Memory B cell (primary cell): ENCODE data around the gene ATP4B.

Experiments
- ATAC-seq: fragments of 150-1000 bp; cut with Tn5 transposase; 2 replicates; pipeline ENCODE4 v1.10.0; 2021; ENCODE audit warnings: low read depth, mild to moderate bottlenecking, moderate library complexity
- DNase-seq, 2 donors: peaks; one replicate each; pipeline ENCODE4 v3.0.0; 2022; ENCODE audit warnings: low spot score in 2 of 2
- H3K27ac Mint-ChIP-seq: one replicate; pipeline ENCODE4 v1.8.0; 2022; ENCODE audit warnings: mild to moderate bottlenecking, moderate library complexity, mixed read lengths
- H3K27me3 Mint-ChIP-seq: one replicate; pipeline ENCODE4 v1.8.0; 2022; ENCODE audit warnings: mixed read lengths
- H3K36me3 Mint-ChIP-seq: one replicate; pipeline ENCODE4 v1.8.0; 2022; ENCODE audit warnings: mild to moderate bottlenecking, mixed read lengths
- H3K4me1 Mint-ChIP-seq: one replicate; pipeline ENCODE4 v1.8.0; 2022; ENCODE audit warnings: mixed read lengths
- H3K4me3 Mint-ChIP-seq: one replicate; pipeline ENCODE4 v1.8.0; 2022; ENCODE audit warnings: mild to moderate bottlenecking, moderate library complexity, mixed read lengths
- H3K9me3 Mint-ChIP-seq: one replicate; pipeline ENCODE4 v1.8.0; 2022; ENCODE audit warnings: mixed read lengths

The ATP4B gene

DNA sequence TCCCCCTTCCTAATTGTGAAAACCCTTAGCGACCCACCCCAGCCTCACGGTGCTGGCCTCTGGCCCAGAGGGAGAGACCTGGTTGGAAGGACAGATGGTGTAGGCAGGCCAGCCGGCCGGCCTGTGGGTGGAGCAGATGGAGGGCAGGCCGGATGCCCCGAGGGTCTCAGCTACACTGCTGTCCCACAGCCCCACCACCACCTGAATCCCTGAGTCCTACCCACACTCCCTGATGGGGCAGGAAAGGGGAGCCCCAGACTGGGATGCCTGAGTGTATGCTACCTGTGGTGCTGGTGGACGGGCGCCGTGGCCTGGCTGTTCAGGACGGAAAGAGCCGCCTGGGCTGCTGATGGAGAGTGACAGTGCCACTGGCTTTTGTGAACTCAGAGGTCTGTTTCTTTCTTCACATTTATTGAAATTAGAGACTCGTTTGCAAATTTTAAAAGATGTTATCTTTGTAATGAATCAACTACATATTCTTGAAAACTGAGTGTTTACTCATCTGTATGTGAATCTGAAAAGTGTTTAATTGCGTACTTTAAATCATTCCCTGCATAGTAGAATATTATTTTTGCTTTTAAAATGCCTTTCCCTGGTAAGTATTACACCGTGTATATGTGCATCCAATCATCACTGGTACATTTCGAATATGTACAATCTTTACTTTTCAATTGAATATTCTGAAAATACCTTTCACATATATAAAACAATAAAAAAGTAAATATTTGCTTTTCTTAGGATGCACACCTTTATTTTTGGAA lies 37.8 kb downstream of the ATP4B start:
- Mint-ChIP-seq H3K4me3 (no peak overlapping the region), H3K36me3 (peaks cover 24% of the 10 kb centered on the region), H3K27me3 (no peaks in the 10 kb centered on the region), H3K9me3 (no peaks in the 10 kb centered on the region), H3K27ac (no peak overlapping the region), H3K4me1 (peaks cover 9% of the 10 kb centered on the region)
- ATAC-seq, result no peak
- no peak for DNase-seq

DNA sequence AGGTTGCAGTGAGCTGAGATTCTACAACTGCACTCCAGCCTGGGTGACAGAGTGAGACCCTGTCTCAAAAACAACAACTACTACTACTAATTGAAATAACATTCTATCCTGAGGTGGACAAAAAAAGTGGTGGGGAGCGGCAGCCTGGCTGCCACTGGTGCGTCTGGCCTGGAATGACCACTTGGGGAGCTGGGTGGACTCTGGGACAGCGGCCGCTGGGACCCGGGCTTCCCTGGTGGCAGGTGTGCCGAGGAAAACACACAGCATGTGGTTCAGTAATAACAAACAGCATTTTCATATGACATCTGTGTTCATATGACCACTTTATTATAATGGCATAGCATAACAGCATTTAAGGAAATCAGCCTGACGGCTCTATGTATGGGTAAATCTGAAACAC lies 39.5 kb downstream of the ATP4B start:
- H3K4me3 Mint-ChIP-seq, result no peak overlapping the region
- peaks cover 12% of the 10 kb centered on the region for H3K36me3 Mint-ChIP-seq
- H3K27me3 Mint-ChIP-seq, result no peaks in the 10 kb centered on the region
- ATAC-seq (no peak), DNase-seq (no peak)
- H3K27ac Mint-ChIP-seq, result no peak overlapping the region
- peaks cover 6% of the 10 kb centered on the region for H3K4me1 Mint-ChIP-seq
- no peaks in the 10 kb centered on the region for H3K9me3 Mint-ChIP-seq

DNA sequence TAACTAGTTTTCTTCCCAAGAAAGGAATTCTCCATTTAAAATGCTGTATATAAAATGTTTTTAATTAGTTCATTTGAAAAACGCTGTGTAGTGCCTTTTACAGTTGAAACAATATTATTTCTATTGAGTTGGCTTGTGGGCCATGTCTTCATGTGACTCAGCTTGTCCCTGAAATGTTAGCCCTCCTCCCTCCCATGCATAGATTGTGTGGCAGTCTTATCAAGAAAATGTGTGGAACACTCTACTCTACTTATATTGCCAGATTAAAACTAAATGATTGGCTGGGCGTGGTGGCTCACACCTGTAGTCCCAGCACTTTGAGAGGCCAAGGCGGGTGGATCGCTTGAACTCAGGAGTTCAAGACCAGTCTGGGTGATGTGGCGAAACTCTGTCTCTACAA lies 40.0 kb downstream of the ATP4B start:
- H3K4me3 Mint-ChIP-seq, result no peak overlapping the region
- no peak overlapping the region for H3K27ac Mint-ChIP-seq
- DNase-seq (no peak), ATAC-seq (no peak)
- no peaks in the 10 kb centered on the region for H3K9me3 Mint-ChIP-seq
- H3K27me3 Mint-ChIP-seq, result no peaks in the 10 kb centered on the region
- peaks cover 11% of the 10 kb centered on the region for H3K36me3 Mint-ChIP-seq
- peaks cover 6% of the 10 kb centered on the region for H3K4me1 Mint-ChIP-seq

DNA sequence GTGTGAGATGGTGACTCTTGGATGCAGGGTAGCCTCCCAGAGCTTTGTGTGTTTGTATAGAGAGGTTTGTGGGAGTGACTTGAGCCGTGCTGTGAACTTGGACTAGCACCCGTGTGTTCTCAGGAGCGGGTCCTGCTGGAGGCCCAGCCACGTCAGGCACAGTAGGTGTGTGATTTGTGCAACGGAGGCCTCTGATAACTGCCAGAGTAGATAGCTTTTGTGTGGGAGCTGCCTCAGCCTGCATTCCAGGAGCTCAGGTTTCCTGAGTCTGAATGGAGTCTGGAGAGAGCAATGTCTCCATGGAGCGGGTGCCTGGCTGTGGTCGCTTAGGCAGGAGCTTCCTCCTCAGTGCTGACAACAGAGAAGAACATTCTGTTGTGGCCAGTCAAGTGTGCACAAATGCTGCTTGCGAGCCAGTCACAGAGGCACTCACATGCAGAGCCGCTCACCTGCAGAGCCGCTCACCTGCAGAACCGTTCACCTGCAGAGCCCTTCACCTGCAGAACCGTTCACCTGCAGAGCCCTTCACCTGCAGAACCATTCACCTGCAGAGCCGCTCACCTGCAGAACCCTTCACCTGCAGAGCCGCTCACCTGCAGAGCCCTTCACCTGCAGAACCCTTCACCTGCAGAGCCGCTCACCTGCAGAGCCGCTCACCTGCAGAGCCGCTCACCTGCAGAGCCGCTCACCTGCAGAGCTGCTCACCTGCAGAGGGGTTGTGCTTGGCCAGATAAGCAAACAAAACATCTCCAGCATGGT lies 40.8 kb downstream of the ATP4B start:
- ATAC-seq (no peak), DNase-seq (no peak)
- H3K4me1 Mint-ChIP-seq, result peaks cover 6% of the 10 kb centered on the region
- H3K36me3 Mint-ChIP-seq, result peaks cover 6% of the 10 kb centered on the region
- no peak overlapping the region for H3K4me3 Mint-ChIP-seq
- H3K9me3 Mint-ChIP-seq, result no peaks in the 10 kb centered on the region
- no peaks in the 10 kb centered on the region for H3K27me3 Mint-ChIP-seq
- H3K27ac Mint-ChIP-seq, result peak overlapping the region; percentile 64

DNA sequence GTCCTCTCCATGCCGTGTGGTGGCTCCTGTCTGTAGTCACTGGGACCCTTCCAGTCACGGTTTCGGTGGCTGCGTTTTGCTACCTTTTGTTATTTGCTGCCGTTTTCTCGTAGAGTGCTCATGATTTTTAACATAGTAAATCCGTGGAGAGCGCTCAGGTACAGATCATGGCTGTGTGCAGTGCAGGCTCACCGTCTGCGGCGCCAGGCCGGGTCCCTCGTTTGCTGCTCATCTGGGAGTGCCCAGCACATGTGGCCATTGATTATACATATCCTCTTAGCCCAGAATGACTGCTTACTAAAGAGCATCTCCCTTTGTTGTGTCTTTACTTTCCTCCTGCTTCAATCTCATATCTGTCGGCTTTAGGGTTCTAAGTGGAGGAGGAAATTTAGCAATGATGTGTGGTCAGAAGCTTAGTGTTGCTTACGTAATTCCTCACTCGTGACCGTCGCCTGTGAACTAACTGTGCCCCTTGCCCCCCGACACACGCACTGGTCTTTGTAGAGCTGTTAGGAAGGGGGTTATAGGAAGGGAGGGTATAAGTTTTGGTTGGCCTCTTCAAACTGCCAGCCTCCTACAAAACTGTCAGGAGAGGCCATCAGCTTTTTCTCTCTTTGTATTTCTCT lies 41.6 kb downstream of the ATP4B start:
- Mint-ChIP-seq H3K36me3 (peaks cover 7% of the 10 kb centered on the region), H3K9me3 (no peaks in the 10 kb centered on the region), H3K4me3 (no peak overlapping the region), H3K27ac (peak overlapping the region; percentile 64), H3K27me3 (no peaks in the 10 kb centered on the region), H3K4me1 (peaks cover 6% of the 10 kb centered on the region)
- DNase-seq (no peak), ATAC-seq (no peak)

DNA sequence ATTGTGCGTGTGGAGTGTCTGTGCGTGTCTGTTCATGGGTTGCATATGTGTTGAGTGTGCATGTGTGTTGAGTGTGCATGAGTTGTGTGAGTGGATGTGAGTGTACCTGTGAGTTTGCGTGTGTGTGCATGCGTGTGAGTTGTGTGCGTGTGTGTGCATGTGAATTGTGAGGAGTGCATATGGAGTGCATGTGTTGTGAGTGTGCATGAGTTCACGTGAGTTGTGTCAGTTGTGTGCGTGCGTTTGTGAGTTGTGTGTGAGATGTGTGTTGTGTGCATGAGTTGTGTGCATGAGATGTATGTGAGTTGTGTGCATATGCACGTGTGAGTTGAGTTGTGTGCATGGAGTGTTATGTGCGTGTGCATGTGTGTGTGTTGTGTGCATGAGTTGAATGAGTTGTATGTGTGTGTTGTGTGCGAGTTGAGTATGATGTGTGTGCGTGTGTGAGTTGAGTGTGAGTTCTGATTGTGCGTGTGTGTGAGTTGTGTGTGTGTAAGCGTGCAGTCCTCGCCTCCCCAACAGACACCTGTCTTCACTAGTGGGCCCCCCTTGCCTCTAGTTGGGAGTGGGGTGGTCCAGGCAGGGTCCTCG lies 44.1 kb downstream of the ATP4B start:
- Mint-ChIP-seq H3K4me1 (peaks cover 9% of the 10 kb centered on the region), H3K27ac (no peak overlapping the region), H3K36me3 (peaks cover 11% of the 10 kb centered on the region), H3K4me3 (no peak overlapping the region), H3K9me3 (no peaks in the 10 kb centered on the region), H3K27me3 (no peaks in the 10 kb centered on the region)
- no peak for DNase-seq
- no peak for ATAC-seq

DNA sequence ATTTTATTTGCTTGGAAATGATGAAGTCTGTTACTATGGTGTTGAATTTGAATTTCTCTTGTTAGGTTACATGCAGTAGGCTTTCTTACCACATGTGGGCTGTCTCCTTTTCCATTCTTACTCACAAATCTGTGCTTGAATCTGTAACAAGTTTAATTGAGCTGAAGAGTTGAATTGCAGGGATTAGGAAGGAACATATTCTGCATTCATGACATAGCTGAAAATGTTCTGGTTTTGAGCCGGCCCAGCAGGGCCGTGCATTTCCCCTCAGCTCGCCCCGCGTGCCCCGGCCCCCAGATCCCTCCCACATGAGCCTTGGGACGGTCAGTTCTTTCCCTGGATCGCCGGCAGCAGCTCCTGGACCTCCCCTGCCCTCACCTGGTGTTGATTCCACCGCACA lies 45.4 kb downstream of the ATP4B start:
- Mint-ChIP-seq H3K4me3 (no peak overlapping the region), H3K27ac (no peak overlapping the region), H3K36me3 (peaks cover 11% of the 10 kb centered on the region), H3K9me3 (no peaks in the 10 kb centered on the region), H3K4me1 (peaks cover 16% of the 10 kb centered on the region), H3K27me3 (no peaks in the 10 kb centered on the region)
- no peak for DNase-seq
- ATAC-seq, result no peak

DNA sequence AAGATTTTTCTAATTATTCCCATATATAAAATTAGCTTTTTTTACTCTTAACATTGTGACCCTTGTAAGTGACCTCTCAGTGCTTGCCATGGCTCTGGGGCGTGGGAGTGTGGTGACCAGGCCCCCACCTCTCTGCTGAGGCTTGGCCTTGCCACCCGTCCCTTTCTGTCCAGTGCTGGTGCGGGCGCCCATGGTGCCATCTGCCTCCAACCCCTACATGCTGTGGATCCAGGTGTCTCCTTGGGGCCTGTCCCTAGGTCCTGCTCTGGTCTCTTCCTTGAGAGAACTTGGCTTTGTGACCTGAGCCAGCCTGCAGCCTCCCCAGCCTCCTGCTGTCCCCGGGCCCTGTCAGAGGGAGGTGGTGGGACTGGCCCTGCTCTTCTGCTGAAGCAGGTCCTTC lies 46.0 kb downstream of the ATP4B start:
- ATAC-seq (no peak), DNase-seq (no peak)
- H3K4me1 Mint-ChIP-seq, result peaks cover 16% of the 10 kb centered on the region
- no peaks in the 10 kb centered on the region for H3K27me3 Mint-ChIP-seq
- H3K9me3 Mint-ChIP-seq, result no peaks in the 10 kb centered on the region
- H3K4me3 Mint-ChIP-seq, result no peak overlapping the region
- no peak overlapping the region for H3K27ac Mint-ChIP-seq
- peaks cover 11% of the 10 kb centered on the region for H3K36me3 Mint-ChIP-seq

DNA sequence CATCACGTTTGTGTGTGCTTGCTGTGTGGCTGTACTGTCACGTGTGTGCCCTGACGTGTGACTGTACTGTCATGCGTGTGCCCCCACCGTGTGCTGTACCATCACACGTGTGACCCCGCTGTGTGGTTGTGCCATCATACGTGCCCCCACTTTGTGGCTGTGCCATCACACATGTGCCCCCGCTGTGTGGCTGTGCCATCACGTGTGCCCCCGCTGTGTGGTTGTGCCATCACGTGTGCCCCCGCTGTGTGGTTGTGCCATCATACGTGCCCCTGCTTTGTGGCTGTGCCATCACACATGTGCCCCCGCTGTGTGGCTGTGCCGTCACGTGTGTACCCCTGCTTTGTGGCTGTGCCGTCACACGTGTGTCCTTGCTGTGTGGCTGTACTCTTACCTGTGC lies 47.7 kb downstream of the ATP4B start:
- peaks cover 8% of the 10 kb centered on the region for H3K36me3 Mint-ChIP-seq

DNA sequence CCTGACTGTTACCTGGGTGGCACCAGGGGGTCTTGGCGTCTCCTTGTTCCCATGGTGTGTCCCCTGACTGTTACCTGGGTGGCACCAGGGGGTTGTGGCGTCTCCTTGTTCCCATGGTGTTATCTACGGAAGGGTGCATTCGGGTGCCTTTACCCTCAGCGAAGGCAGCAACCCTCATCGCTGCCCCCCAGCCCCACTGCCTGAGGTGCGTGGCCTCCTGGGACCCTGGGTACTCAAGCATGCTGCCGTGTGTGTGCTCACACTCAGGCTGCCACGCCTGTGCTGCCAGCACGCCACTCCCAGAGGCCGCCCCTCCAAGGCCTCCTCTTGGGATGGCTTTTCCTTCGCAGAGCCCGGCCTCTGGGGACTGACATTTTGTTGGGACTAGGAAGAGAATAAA lies 48.4 kb downstream of the ATP4B start:
- no peak for DNase-seq
- H3K4me1 Mint-ChIP-seq, result peaks cover 17% of the 10 kb centered on the region
- peaks cover 11% of the 10 kb centered on the region for H3K36me3 Mint-ChIP-seq
- no peak overlapping the region for H3K27ac Mint-ChIP-seq
- no peak for ATAC-seq
- H3K4me3 Mint-ChIP-seq, result no peak overlapping the region
- no peaks in the 10 kb centered on the region for H3K27me3 Mint-ChIP-seq
- H3K9me3 Mint-ChIP-seq, result no peaks in the 10 kb centered on the region

More for the DNA sequence above, 47.7 kb downstream of the ATP4B start:
- Mint-ChIP-seq H3K9me3 (no peaks in the 10 kb centered on the region), H3K4me1 (peaks cover 17% of the 10 kb centered on the region), H3K27ac (peak overlapping the region; percentile 63), H3K4me3 (no peak overlapping the region), H3K27me3 (no peaks in the 10 kb centered on the region)
- DNase-seq (no peak), ATAC-seq (no peak)

DNA sequence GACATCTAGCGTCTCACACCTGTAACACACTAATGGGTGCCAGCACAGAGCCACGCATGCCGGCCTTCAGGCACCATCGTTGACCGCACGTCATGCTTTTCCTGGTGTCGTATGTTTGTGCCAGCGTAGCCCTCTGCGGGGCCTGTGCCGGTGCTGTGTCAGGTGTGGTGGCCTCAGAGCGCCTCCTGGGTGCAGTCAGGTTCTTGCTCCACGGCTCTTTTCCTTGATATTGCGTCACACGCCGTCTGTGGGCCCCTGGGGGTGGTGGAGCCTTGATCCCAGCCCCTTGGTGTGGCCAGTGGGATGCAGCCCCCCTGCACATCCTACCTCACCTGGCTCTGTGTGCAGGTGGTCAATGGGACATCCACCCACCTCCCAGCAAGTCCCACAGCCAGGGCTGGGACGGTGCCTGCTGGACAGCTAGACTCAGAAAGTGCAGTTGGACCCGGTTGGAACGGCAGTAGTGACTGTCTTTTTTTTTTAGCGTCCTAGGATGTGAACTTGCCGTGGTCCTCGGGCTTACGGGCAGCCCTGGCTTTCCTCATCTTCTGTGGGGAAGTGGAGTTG lies 48.9 kb downstream of the ATP4B start:
- Mint-ChIP-seq H3K4me1 (peaks cover 17% of the 10 kb centered on the region), H3K27ac (no peak overlapping the region), H3K27me3 (no peaks in the 10 kb centered on the region), H3K9me3 (no peaks in the 10 kb centered on the region), H3K36me3 (peaks cover 11% of the 10 kb centered on the region), H3K4me3 (no peak overlapping the region)
- ATAC-seq, result no peak
- DNase-seq, result no peak

DNA sequence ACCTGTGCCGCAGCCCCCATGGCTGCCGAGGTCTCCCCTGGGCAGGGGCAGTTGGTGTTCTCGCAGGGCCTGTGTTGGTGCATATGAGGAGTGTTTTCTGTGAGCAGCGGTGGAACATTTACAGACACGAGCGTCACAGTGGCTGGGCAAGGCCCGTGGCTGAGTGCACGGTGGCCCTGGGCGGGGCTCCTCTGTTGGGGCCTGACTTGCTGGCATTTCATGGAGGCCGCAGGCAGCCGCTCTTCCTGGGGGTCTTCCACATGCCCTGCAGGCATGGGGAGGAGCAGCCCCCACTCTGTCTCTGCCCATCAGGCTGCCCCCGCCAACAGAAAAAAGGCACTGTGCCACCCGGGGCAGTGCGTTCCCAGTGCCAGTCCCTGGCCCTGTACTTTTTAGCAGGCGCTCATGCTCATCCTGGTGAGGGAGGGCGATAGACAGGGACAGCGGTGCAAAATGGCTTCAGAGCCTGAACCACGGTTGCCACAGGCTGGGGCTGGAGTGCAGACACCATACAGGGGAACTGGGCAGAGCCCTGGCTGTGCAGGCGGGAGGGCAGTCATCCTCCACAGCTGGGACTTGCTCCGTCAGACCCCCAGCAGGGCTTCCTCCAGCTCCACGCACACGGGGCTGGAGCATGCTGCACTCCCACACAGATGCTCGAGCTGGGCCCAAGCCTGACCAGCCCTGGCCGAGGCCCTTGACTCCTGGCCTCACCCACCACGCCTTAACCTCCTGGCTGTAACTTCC lies 49.9 kb downstream of the ATP4B start:
- peak overlapping the region; percentile 18 for H3K27ac Mint-ChIP-seq
- H3K4me1 Mint-ChIP-seq, result peaks cover 17% of the 10 kb centered on the region
- no peaks in the 10 kb centered on the region for H3K27me3 Mint-ChIP-seq
- no peak for DNase-seq
- ATAC-seq, result no peak
- peaks cover 11% of the 10 kb centered on the region for H3K36me3 Mint-ChIP-seq
- peak overlapping the region; percentile 46 for H3K4me3 Mint-ChIP-seq
- H3K9me3 Mint-ChIP-seq, result no peaks in the 10 kb centered on the region

DNA sequence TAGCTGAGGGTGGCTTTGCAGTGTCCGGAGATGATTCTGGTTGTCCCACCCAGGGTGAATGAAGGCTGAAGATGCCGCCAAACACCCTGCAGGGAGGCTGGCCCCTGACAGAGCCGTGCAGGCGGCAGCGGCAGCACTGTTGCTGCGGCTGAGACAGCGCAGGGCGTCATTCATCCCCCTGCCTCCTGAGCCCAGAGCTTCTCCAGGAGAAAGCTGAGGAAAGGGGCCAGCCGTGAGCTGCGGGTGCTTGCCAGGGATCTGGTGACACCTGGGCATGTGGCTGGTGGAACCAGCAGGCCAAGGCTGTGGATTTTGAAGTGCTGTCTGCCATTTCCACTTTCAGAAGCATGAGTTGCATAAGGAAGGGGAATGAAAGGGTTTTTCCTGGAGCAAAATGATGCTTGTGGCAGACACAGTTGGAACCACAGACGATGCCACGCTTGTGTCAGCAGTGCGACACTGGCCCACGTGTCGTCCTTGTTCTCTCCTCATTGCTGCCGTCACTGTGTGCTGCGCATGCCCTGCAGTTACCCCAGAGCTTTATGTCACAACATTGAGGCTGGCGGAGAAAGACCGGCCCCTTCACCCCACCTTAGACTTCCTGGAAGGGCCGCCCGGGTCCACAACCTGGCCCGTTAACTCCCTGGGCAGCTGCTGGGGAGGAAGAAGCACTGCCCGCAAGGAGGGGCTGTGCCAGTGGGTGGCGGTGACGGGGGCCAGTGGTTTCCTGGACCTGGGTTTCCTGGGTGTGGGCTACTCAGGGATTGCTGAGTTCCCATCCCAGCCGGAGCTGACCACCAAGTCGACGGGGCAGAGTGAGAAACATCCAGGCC lies 50.7 kb downstream of the ATP4B start:
- Mint-ChIP-seq H3K36me3 (peaks cover 11% of the 10 kb centered on the region), H3K4me3 (peak overlapping the region; percentile 46)

More for the DNA sequence above, 50.7 kb downstream of the ATP4B start:
- peak overlapping the region; percentile 18 for H3K27ac Mint-ChIP-seq
- ATAC-seq (peak; percentile 56), DNase-seq (no peak)
- peaks cover 17% of the 10 kb centered on the region for H3K4me1 Mint-ChIP-seq
- H3K9me3 Mint-ChIP-seq, result no peaks in the 10 kb centered on the region
- no peaks in the 10 kb centered on the region for H3K27me3 Mint-ChIP-seq
